ENCODE results near the gene SNAPC2.
"Not testable (repeated sequence)": the region's sequence is repeated elsewhere in the genome, so short reads cannot be mapped to it uniquely, and the experiment has no call there.

SNAPC2 gene

DNA sequence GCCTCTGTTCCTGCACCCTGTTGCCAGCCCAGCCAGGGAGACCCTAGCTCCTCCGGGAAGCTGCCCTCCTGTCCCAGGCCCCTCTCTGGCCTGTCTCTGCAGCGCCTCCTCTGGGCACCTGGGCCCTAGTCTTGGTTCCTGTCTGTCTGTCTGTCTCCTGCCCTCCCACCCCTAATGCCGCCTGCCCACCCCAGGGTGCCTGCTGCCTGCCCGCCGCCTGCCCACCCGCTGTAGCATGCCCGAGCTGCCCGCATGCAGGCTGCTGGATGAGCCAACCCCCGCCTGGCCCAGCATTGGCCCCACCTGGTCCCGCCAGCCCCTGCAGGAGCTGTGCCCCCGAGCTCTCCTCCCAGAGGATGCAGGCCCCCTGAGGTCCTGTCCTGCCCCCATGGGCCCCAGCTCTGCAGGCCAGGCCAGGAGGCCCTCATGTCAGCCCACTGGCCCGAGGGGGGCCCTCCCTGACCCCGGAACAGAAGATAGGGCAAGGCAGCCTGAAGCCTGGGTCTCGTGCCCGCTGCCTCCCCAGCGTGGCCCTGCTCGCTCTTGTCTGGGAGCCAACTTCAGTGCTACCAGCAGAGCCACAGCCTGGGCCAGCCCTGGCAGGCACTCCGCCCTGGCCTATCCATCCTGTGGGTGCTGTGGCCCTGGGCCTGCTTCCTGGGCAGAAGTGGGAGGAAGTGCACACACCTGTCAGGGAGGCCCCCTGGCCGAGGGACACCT is 11.2 kb upstream of the SNAPC2 start:
- DNase-seq (ENCODE audit: low read depth in 1 of 2, low spot score in 1 of 2) = no peak

- DNase-seq (ENCODE audit: low read depth in 1 of 2, low spot score in 1 of 2) = no peak
These were observed 10.6 kb upstream of the SNAPC2 start for GRCh38 chr19:7909471-7910067.

DNA sequence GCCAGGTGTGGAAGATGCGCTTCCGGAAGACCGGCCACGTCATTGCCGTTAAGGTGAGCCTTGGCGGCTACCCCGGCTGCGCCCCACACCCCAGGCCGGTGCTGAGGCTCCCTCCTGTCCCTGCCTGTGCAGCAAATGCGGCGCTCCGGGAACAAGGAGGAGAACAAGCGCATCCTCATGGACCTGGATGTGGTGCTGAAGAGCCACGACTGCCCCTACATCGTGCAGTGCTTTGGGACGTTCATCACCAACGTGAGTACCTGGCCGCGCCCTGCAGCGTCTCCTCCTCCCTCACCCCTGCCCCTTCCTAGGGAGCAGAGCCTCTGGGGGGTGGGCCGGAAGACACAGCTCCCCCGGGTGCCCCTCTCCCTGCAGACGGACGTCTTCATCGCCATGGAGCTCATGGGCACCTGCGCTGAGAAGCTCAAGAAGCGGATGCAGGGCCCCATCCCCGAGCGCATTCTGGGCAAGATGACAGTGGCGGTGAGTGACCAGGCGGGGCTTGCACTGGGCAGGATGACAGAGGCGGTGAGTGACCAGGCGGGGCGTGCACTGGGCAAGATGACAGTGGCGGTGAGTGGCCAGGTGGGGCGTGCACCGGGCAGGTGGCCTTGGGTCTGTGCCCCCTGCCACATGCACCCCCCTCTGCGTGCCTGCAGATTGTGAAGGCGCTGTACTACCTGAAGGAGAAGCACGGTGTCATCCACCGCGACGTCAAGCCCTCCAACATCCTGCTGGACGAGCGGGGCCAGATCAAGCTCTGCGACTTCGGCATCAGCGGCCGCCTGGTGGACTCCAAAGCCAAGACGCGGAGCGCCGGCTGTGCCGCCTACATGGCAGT is 9.6 kb upstream of the SNAPC2 start:
- no peak for DNase-seq (ENCODE audit: low read depth in 1 of 2, low spot score in 1 of 2)

- DNase-seq (ENCODE audit: low read depth in 1 of 2, low spot score in 1 of 2) = no peak
These were observed 8.5 kb upstream of the SNAPC2 start for GRCh38 chr19:7911508-7912143.

DNA sequence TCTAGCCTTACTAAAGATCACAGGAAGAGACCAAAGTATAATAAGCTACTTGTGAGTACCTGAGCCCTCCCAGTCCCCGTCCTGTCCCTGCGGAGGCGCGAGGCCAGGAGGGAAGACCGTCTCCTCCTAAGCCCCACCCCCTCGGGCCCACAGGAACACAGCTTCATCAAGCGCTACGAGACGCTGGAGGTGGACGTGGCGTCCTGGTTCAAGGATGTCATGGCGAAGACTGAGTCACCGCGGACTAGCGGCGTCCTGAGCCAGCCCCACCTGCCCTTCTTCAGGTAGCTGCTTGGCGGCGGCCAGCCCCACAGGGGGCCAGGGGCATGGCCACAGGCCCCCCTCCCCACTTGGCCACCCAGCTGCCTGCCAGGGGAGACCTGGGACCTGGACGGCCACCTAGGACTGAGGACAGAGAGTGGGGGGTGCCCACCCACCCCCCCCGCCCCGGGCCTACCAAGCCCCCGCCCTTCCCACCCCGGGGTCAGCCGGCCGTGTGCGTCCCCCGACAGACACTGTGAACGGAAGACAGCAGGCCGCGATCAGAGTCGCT is 7.9 kb upstream of the SNAPC2 start:
- DNase-seq (ENCODE audit: low read depth in 1 of 2, low spot score in 1 of 2) = no peak

DNA sequence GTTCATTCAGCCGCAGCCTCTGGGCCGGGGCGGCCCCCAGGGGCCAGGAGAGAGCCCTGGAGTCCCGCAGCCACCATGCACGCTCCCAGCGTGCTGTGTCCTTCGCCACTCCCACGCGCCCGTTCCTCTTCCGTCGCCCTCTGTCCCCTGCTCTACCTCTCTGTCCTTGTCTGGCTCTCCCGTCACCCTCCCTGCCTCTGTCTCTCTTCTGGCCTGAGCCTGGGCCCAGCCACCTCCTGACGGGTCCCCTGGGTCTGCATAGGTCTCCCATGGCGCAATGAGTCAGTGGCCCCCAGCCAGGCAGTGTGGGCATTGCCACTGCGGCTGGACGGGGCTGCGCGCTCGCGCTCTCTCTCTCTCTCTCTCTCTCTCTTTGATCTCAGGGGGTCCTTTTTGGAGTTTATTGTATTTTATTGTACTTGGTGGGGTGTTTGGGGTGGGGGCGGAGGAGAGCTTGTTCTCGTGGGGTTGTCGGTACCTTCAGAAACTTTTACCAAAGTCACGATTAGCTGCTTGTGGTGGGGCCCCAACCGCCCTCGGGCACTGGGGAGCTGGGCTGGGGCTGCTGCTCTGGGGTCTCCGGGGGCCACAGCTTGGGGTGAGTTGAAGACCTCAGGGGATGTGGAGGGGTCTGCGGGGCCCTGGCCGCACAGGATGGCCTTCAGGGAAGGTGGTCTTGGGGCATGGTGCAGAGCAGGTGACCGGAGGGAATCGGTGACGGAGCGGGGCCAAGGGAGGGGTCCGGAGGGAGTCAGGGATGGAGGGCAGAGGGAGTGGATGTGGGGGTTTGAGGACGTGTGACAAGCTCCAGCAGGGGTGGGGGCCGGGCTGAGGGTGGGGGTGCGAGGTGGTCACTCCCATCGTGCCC is 7.2 kb upstream of the SNAPC2 start:
- DNase-seq (ENCODE audit: low read depth in 1 of 2, low spot score in 1 of 2) = no peak

GRCh38 chr19:7913652-7914051 is 6.5 kb upstream of the SNAPC2 start:
- no peak for DNase-seq (ENCODE audit: low read depth in 1 of 2, low spot score in 1 of 2)

DNA sequence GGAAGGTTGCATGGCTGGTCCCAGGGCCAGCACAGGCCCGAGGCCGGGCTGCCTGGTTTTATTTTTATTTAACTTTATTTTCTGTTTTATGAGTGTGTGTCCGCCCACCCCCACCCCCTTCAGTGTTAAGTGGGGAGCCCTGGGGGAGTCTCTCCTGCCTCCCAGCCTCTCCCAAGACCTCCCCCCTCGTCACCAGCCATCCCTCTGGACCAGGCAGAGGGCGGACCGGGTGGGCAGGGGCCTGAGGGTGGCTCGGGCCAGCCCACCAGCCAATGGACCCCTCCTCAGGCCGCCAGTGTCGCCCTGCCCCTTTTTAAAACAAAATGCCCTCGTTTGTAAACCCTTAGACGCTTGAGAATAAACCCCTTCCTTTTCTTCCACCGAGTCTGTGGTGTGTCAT is 6.0 kb upstream of the SNAPC2 start:
- DNase-seq (ENCODE audit: low read depth in 1 of 2, low spot score in 1 of 2) = no peak

GRCh38 chr19:7914598-7915045 is 5.5 kb upstream of the SNAPC2 start, which contains the start of gene TGFBR3L:
TGFBR3L (plus strand) TSS chr19:7914830.
- DNase-seq (ENCODE audit: low read depth in 1 of 2, low spot score in 1 of 2) = no peak

DNA sequence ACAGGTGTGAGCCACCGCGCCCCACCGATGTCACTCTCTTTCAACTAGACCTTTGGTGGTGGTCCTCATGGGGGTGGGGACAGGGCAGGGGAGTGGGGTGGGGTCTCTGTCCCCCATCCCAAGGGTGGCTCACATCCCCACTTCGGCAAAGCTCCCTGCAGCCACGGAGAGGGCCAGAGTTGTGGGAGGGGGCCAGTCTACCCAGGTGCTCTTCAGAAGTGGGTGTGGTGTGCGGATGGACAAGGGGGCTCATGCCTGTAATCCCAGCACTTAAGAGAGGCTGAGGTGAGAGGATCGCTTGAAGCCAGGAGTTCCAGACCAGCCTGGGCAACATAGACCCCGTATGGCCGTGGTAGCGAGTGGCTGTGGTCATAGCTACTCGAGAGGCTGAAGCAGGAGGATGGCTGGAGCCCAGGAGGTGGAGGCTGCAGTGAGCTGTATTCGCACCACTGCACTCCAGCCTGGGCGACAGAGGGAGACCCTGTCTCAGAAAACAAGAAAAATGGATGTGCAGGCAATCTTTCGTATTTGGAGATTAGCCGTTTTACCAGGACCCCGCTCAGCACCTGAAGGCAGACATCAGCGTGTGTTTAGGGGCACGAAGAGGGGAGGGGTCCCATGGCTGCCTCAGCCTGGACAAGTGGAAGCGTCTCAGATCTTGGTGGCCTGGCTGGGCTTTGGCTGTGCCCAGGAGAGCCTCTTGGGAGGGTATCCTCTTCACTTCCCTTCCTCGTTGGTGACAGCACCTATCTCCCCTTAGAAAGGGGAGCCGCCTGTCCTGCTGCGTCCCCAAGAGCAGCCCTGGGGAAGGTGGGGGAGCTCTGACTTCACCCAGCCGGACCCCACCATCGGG is 4.7 kb upstream of the SNAPC2 start:
- DNase-seq (ENCODE audit: low read depth in 1 of 2, low spot score in 1 of 2) = no peak

DNA sequence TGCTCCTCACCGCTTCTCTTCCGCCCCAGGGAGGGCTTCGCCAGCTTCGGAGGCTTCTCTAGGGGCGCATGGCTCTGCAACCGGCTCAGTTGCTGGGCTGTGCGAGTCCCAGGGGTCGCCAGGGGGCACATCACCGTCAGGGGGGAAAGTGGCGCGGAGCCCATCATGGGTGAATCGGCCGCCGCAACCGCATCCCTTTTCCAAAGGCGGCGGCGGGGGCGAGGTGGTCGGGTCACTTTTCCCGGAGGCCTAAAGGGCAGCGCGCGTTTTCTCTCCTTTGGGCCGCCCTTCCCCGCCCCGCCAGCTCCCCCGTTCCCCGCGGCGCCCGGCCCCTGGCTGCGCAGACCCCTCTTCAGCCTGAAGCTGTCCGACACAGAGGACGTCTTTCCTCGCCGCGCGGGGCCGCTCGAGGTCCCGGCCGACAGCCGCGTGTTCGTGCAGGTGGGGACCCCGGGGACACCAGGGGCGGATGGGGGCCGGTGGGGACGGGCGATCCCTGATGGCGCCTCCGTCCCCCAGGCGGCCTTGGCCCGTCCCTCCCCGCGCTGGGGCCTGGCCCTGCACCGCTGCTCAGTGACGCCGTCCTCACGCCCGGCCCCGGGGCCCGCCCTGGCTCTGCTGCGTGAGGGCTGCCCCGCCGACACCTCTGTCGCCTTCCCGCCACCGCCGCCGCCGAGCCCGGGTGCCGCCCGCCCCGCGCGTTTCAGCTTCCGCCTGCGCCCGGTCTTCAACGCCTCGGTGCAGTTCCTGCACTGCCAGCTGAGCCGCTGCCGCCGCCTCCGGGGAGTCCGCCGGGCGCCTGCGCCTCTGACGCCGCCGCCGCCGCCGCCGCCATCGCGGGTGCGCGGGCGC is 3.8 kb upstream of the SNAPC2 start:
- no peak for DNase-seq (ENCODE audit: low read depth in 1 of 2, low spot score in 1 of 2)

DNA sequence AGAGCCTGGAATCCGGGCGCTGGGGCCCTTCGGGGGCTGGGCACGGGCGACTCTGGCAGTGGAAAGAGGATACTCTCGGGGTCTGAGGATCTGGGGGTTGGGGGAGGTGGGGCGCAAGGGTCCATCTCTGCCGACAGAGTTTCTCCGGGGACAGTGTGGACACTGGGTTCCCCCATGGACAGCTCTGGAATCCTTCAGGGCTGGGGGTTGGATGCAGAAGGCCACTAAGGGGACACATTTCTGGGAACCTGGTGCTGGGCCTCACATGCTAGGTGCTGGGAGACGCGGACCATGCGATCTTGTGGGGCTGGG is 3.2 kb upstream of the SNAPC2 start:
- DNase-seq (ENCODE audit: low read depth in 1 of 2, low spot score in 1 of 2) = no peak

- DNase-seq (ENCODE audit: low read depth in 1 of 2, low spot score in 1 of 2) = no peak
These were observed 2.7 kb upstream of the SNAPC2 start for GRCh38 chr19:7917267-7918061.

- not testable (repeated sequence) for DNase-seq (ENCODE audit: low read depth in 1 of 2, low spot score in 1 of 2)
These were observed 2.0 kb upstream of the SNAPC2 start for GRCh38 chr19:7918062-7918614.

DNA sequence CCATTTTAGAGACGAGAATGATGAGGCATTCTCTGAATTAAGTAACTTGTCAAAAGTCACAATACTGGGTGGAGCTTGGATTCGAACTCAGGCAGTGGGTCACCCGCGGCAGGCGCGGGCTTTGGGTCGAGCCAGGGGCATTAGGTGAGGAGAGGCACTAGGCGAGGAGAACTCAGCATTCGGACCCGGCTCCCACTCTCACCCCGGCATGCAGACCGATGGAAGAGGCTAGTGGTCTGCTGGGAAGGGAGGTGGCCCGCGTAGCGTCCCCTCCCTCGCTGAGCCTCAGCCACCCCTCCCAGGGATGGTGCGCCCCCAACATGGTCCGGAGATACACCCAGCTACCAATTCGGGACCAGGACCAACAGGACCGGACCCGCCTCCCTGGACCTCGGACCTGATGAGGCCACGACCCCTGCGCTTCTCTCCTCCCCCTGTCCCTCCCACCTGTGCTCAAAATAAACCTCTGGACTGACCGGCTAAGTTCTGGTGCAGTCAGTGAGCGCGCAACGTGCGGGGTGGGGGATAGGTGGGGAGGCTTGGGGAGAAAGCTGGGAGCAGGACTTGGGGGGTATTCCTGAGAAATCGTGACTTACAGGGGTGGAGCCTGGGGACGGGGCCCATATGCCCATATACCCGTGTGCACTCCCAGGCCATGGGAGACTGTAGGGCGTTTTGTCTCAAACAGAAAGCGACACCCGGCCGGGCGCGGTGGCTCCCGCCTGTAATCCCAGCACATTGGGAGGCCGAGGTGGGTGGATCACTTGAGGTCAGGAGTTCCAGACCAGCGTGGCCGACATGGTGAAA is 1.3 kb upstream of the SNAPC2 start:
- DNase-seq (ENCODE audit: low read depth in 1 of 2, low spot score in 1 of 2) = no peak

GRCh38 chr19:7920519-7921301 is 572 bp downstream of the SNAPC2 start:
- peak; percentile 99 to 100 for DNase-seq (ENCODE audit: low read depth in 1 of 2, low spot score in 1 of 2)

Data from activated T-helper 1 cell treated with anti-CD3 and anti-CD28 coated beads, Interleukin-2, amount 50 U/mL, for 16 hours (primary cell).